LNCaP clone FGC (cell line): ENCODE results near the gene C3orf20.

ENCODE experiments used
- DNase-seq: peaks from one replicate; pipeline ENCODE4 v3.0.0-alpha.2; 2011; ENCODE audit warnings: low read depth
- H3K4me3 ChIP-seq: 2 replicates; pipeline ENCODE4 v1.5.1; 2011; ENCODE audit warnings: mild to moderate bottlenecking, low read depth, low read length, control low read depth
- CTCF ChIP-seq: IDR thresholded peaks from 2 replicates; pipeline ENCODE4 v1.5.1; 2012; ENCODE audit warnings: mild to moderate bottlenecking; ENCODE audit not compliant: control insufficient read depth, insufficient read depth; ENCODE audit errors: extremely low read depth

The C3orf20 gene

DNA sequence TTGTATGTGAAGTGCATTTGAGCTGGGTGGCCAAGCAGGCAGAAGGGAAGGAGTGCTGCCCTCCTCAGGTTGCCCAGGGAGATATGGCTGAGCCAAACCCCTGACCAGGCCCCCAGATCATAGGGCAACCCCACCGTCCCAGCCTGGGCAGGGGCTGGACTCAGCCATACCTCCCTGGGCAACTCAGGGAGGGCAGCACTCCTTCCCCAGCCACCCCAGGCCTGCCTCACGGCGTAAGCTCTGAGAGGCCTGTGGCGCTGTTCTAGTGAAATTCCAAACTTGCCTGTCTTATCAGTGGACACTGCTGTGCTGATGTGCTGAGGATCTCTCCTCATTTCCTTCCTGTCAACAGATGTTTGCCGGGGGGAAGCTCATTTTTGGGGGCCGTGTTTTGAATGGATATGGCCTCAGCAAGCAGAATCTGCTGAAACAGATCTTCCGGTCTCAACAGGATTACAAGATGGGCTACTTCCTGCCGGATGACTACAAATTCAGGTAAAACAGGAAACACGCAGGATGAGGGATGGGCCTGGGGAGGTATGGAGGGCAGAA, 86.3 kb downstream of the C3orf20 start:
- H3K4me3 ChIP-seq, result no peak overlapping the region
- no peak for DNase-seq
- TF ChIP-seq CTCF, result no peak

DNA sequence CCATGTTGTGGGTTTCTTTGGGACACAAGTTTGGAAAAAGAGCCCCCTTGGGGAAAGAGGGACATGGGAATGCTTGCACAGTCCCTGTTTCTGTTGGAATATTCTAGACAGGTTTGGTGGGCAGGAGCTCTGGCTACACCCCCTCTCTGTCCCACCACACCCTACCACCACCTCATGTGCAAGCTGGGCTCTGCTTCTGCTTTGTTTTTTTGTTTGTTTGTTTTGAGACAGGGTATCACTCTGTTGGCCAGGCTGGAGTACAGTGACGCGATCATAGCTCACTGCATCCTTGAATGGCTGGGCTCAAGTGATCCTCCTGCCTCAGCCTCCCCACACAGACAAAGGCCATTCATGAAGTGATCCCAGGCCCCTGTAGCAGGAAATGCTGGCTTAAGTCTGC, 86.9 kb downstream of the C3orf20 start:
- no peak for DNase-seq
- no peak for TF ChIP-seq CTCF
- H3K4me3 ChIP-seq, result no peak overlapping the region

DNA sequence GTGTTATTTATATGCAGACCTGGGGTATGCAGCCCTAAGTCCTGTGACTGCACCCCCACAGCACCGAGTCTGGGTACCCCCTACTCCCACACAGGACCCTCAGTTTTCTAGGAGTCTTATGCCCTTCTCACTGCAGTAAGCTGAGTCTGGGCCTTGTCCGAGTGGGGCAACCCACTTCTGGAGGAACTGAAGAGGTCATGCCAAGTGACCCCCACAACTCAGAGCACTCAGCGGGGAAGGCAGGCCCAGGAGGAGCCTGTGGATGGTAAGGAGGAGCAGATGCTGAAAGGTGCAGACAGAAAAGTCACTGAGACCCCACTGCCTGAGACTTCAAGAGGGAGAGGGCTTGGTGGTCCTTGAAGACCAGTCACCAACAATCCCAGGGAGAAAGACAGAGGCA, 87.8 kb downstream of the C3orf20 start:
- no peak for TF ChIP-seq CTCF

GRCh38 chr3:14764331-14765059, 89.6 kb downstream of the C3orf20 start:
- TF ChIP-seq CTCF, result no peak
- no peak for DNase-seq
- no peak overlapping the region for H3K4me3 ChIP-seq

More for the DNA sequence above, 87.8 kb downstream of the C3orf20 start:
- H3K4me3 ChIP-seq, result no peak overlapping the region
- DNase-seq, result no peak

DNA sequence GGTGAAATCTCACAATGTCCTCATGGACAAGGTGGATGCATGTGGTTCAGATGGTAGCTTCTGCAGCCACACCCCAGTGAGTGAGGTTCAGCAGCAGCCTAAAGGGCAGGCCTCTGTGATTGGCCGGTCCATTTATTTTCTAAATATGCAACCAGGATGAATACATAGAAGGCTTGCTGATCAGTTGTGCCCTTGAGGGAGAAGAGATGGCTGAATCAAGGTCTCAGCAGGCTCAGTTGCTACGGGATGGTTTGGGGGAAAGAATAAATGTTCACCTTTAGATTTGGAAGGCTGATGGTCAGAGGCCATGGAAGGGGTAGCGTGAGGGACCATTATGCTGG, 90.1 kb downstream of the C3orf20 start:
- H3K4me3 ChIP-seq, result no peak overlapping the region
- TF ChIP-seq CTCF, result no peak
- no peak for DNase-seq

DNA sequence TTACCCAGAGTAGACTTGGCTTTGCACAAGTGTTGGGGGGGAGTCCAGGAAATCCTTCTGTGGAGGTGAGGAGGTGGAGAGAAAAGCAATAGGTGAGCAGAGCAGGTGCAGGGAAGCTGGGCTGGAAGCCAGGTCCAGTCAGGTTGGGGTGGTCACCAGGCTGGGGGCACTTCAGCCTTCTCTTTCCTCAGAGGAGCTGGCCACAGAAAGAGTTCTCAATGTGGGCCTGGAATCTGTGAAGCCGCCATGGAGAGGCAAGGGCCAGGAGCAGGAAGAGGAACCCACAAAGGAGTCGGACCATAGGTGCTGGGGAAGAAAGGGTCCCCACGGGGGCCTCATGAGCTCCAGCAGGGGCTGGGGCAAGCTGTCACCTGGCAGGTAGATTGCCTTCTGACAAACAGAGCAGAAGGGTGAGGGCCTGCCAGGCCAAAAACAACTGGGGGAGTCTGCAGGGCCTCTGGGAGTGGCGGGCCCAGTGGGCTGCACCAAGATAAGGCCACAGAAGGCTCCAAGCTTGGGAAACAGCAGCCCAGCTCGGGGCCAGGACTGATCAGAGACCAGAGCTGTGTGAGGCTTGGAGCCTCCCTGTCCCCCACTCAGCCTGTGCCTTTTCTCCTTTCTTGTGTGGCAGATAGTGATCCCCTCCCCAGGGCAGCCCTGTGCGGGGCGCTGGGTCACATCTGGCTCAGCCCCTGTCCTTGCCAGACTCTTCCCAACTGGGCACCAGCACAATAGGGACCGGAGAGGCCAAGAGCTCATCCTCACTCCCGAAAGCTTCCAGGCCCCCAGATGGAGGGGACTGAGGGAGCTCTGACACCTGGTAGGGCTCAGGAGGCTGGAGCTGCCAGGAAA, 90.9 kb downstream of the C3orf20 start:
- no peak for TF ChIP-seq CTCF
- DNase-seq, result no peak
- H3K4me3 ChIP-seq, result no peak overlapping the region
